K562 (cell line): ENCODE measurements around the gene MARS1. TPM values are rescaled to one million over a fixed set of nuclear protein-coding genes. Genes with fewer than 3 reads are reported as not detected.

Experiments used
- ATAC-seq: fragments of 200-7000 bp; cut with Tn5 transposase; 3 replicates; pipeline ENCODE4 v1.9.1; 2020; ENCODE audit warnings: moderate library complexity
- BruUV-seq: library from RNA; stranded (reverse); fragments of 400-500 nt; replicated peaks from 2 replicates; lab custom pipeline; 2021; lab: Mats Ljungman, UMichigan
- CTCF ChIA-PET: fragments of 300-600 bp; formaldehyde crosslinking; extraction: SDS; loops from one replicate; lab custom pipeline; 2021; ENCODE audit warnings: low intra/inter-chr PET ratio; lab: Yijun Ruan, JAX
- POLR2A ChIA-PET: fragments of 300-600, 350-650 bp; sonication (Branson Sonifier 250); formaldehyde crosslinking; extraction: SDS; loops from one replicate; lab custom pipeline; 2021; ENCODE audit warnings: antibody characterized with exemption, inconsistent platforms; lab: Yijun Ruan, JAX
- DNase-seq, 4 experiments: peaks; one replicate each; pipeline versions ENCODE4 v3.0.0 to v3.0.0-alpha.2; 2011 to 2018; ENCODE audit warnings: low spot score in 3 of 4, mixed read lengths in 3 of 4; ENCODE audit errors: extremely low read depth in 1 of 4
- FAIRE-seq: peaks from 2 replicates; lab custom pipeline; 2011; peaks lifted over from hg19 to GRCh38; lab: Jason Lieb, UNC
- H2AFZ ChIP-seq: 2 replicates; pipeline ENCODE4 v1.6.0; 2011; ENCODE audit warnings: low read depth, low read length, control low read depth, inconsistent platforms
- H3K27ac ChIP-seq: fragments of 200-600 bp; 3 replicates; pipeline ENCODE4 v1.8.0; 2011; ENCODE audit warnings: low read depth, mild to moderate bottlenecking, control low read depth, inconsistent platforms, low read length, moderate library complexity, mixed read lengths; ENCODE audit errors: extremely low read depth
- H3K27me3 ChIP-seq, 2 experiments: fragments of 300-600 bp in 1 of 2; 2 replicates in 1 of 2; 3 replicates in 1 of 2; pipeline versions ENCODE4 v1.6.0 to v1.8.0; 2011; ENCODE audit warnings: inconsistent platforms in 2 of 2, low read length in 2 of 2, mild to moderate bottlenecking in 1 of 2, mixed read lengths in 1 of 2, moderate library complexity in 1 of 2; ENCODE audit not compliant: control insufficient read depth in 2 of 2, insufficient read depth in 2 of 2
- H3K36me3 ChIP-seq: fragments of 300-600 bp; 3 replicates; pipeline ENCODE4 v1.8.0; 2011; ENCODE audit warnings: mild to moderate bottlenecking, low read length, inconsistent platforms; ENCODE audit not compliant: control insufficient read depth, insufficient read depth
- H3K4me1 ChIP-seq, 2 experiments: fragments of 200-600 bp in 1 of 2; replicated peaks in 1 of 2; 2 replicates in 1 of 2; 3 replicates in 1 of 2; pipeline versions ENCODE4 v1.5.1 to v1.8.0; 2011; ENCODE audit warnings: inconsistent platforms in 2 of 2, low read length in 2 of 2, mild to moderate bottlenecking in 1 of 2, mixed read lengths in 1 of 2, moderate library complexity in 1 of 2; ENCODE audit not compliant: control insufficient read depth in 2 of 2, insufficient read depth in 2 of 2
- H3K4me2 ChIP-seq: 2 replicates; pipeline ENCODE4 v1.6.1; 2011; ENCODE audit warnings: low read length, control low read depth, inconsistent platforms, mixed read lengths; ENCODE audit not compliant: insufficient read depth
- H3K4me3 ChIP-seq: fragments of 200-600 bp; sonication (generic), shearing (Covaris generic); 2 replicates; pipeline ENCODE4 v1.5.1; 2016; ENCODE audit warnings: control low read depth, inconsistent platforms
- H3K79me2 ChIP-seq: fragments of 200-600 bp; 3 replicates; pipeline ENCODE4 v1.8.0; 2011; ENCODE audit warnings: low read length, inconsistent platforms; ENCODE audit not compliant: control insufficient read depth, insufficient read depth
- H3K9ac ChIP-seq, 2 experiments: 2 replicates each; pipeline versions ENCODE4 v1.6.0 to v1.6.1; 2011; ENCODE audit warnings: low read depth in 2 of 2, low read length in 2 of 2, control low read depth in 1 of 2, inconsistent platforms in 1 of 2, mild to moderate bottlenecking in 1 of 2, mixed read lengths in 1 of 2; ENCODE audit not compliant: insufficient read depth in 1 of 2
- H3K9me1 ChIP-seq: one replicate; pipeline ENCODE4 v1.6.0; 2011; ENCODE audit warnings: inconsistent platforms, mild to moderate bottlenecking, low read length, moderate library complexity; ENCODE audit not compliant: control insufficient read depth, insufficient read depth
- H3K9me3 ChIP-seq: replicated peaks from 2 replicates; pipeline ENCODE4 v1.5.1; 2011; ENCODE audit warnings: low read depth, low read length, inconsistent platforms; ENCODE audit not compliant: control insufficient read depth, insufficient read depth
- H4K20me1 ChIP-seq: replicated peaks from 2 replicates; pipeline ENCODE4 v1.6.1; 2011; ENCODE audit warnings: low read length, inconsistent platforms, mixed read lengths; ENCODE audit not compliant: control insufficient read depth, insufficient read depth
- DPF2 ChIP-seq: fragments of 450-650 bp; IDR thresholded peaks from 2 replicates; pipeline ENCODE4 v1.6.1; 2016
- NCOA2 ChIP-seq, 2 experiments: fragments of 450-650 bp; IDR thresholded peaks; 2 replicates each; pipeline ENCODE4 v1.6.1; 2018; ENCODE audit warnings: mild to moderate bottlenecking in 2 of 2, moderate library complexity in 1 of 2; ENCODE audit not compliant: partially characterized antibody in 2 of 2
- PHB2 ChIP-seq: fragments of 450-650 bp; IDR thresholded peaks from 2 replicates; pipeline ENCODE4 v1.6.1; 2017; ENCODE audit warnings: low read depth
- RBM22 ChIP-seq: fragments of 200-400 bp; formaldehyde crosslinking; IDR thresholded peaks from 2 replicates; pipeline ENCODE4 v1.6.1; 2018; ENCODE audit warnings: low read length, low read depth; ENCODE audit not compliant: poor library complexity, severe bottlenecking
- SMARCA4 ChIP-seq: fragments of 450-650 bp; IDR thresholded peaks from 2 replicates; pipeline ENCODE4 v1.6.1; 2016
- TARDBP ChIP-seq: fragments of 450-650 bp; IDR thresholded peaks from 2 replicates; pipeline ENCODE4 v1.6.1; 2016
- THRAP3 ChIP-seq: fragments of 450-650 bp; IDR thresholded peaks from 2 replicates; pipeline ENCODE4 v1.6.1; 2016; ENCODE audit warnings: mild to moderate bottlenecking, inconsistent platforms, borderline replicate concordance
- ZBTB33 ChIP-seq: sonication (generic); formaldehyde crosslinking; IDR thresholded peaks from 2 replicates; pipeline ENCODE4 v1.8.1; 2023; ENCODE audit warnings: mild to moderate bottlenecking, missing genetic modification reagents
- WGBS: fragments of 100-300 bp; shearing (Covaris generic); methylation state at CpG from one replicate; pipeline ENCODE4 v1.1.6; 2016; ENCODE audit warnings: low coverage, mixed read lengths; ENCODE audit not compliant: insufficient coverage; ENCODE audit errors: missing lambda C conversion rate; 5-methylcytosine and 5-hydroxymethylcytosine counted together
- in situ Hi-C: fragments of 300-500 bp; cut with MboI; formaldehyde crosslinking; loops from 4 replicates; pipeline ENCODE4 v1.15.0; 2018; ENCODE audit warnings: inconsistent platforms, mixed read lengths
- intact Hi-C: fragments of 100-400 bp; cut with micrococcal nuclease; formaldehyde crosslinking; loops from 2 replicates; pipeline ENCODE4 v1.14.2; 2022
- polyA plus RNA-seq, 8 experiments: library from polyadenylated mRNA; depleted of rRNA in 4 of 8; stranded (reverse) in 5 of 8; unstranded in 3 of 8; fragments of >200 nt; fragmentation: Nextera tagmentation in 2 of 8; fragmentation: Illumina TruSeq in 1 of 8; extraction: Ambion mirVana in 2 of 8; extraction: Trizol in 1 of 8; gene quantifications; 2 replicates each; pipeline versions ENCODE4 v1.2.1 to v1.2.3, GENCODE V29; 2011 to 2014; ENCODE audit warnings: inconsistent platforms in 1 of 8, missing spikeins in 1 of 8
- total RNA-seq, 7 experiments: library from RNA; depleted of rRNA in 6 of 7; stranded (reverse); fragments of >200 nt in 6 of 7; fragmentation: Illumina TruSeq in 2 of 7; extraction: Trizol in 2 of 7; gene quantifications; 2 replicates each; pipeline versions ENCODE4 v1.2.1 to v1.2.3, GENCODE V29; 2011 to 2021; ENCODE audit warnings: low replicate concordance in 1 of 7
- TF ChIP-seq, protein P1 (sequence below): fragments of 250-450 bp; sonication (Bioruptor Pico); IDR thresholded peaks from 2 replicates; pipeline ENCODE4 v1.8.0; 2022; ENCODE audit warnings: inconsistent platforms

Gene MARS1
- total and polyA plus RNA-seq, 9 of the 15 experiments (the other 6 are each of a cell fraction or from before 2014, with no cell fraction given), result 117 to 382 (median 220) TPM

DNA sequence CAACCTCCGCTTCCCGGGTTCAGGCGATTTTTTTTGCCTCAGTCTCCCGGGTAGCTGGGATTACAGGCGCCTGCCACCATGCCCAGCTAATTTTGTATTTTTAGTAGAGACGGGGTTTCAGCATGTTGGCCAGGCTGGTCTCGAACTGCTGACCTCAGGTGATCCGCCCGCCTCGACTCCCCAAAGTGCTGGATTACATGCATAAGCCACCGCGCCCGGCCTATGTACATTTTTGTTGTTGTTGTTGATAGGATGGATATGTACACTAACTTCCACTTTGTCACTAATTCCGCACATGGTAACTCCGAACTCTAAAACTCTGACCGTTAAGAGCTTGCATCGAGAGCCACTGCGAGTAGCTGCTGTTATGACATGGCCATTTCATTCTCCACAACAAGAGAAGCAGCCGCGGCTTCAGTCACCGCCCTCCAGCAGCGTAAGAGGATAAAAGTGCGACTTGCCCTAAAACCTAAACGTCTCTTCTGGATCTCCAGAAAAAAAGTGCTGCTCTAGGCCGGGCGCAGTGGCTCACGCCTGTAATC, 742 bp upstream of the MARS1 start:
- Histone ChIP-seq H3K9ac (peak overlapping the region; percentile 11 to 99; a peak in 3 of 4 replicates), H3K4me1 (peaks cover 7 to 15% of the 10 kb centered on the region in 2 experiments), H3K27ac (peak overlapping the region; percentile 50; the same call in 1 of the 3 replicates), H3K9me1 (peaks cover 3% of the 10 kb centered on the region), H2AFZ (peak overlapping the region; percentile 88), H3K4me3 (0 out of 2 replicates have a peak overlapping the region, but pooled peaks have one; percentile 83), H3K27me3 (no peaks in the 10 kb centered on the region), H3K36me3 (peaks cover 36% of the 10 kb centered on the region), H4K20me1 (no peaks in the 10 kb centered on the region), H3K4me2 (peak overlapping the region; percentile 61), H3K79me2 (peaks cover 35% of the 10 kb centered on the region), H3K9me3 (no peaks in the 10 kb centered on the region)
- TSS peak; percentile 59 for BruUV-seq
- DNase-seq (no peak), ATAC-seq (no peak; the same call in 2 of the 3 replicates), FAIRE-seq (no peak)
- in situ Hi-C loops, result no loop called here
- TF ChIP-seq DPF2 (0 out of 2 replicates have a peak, but pooled peaks have one; percentile 17), SMARCA4 (0 out of 2 replicates have a peak, but pooled peaks have one; percentile 32), ZBTB33 (peak; percentile 83; the same call in 1 of the 2 replicates), THRAP3 (0 out of 2 replicates have a peak, but pooled peaks have one; percentile 81), PHB2 (no peak), TARDBP (0 out of 2 replicates have a peak, but pooled peaks have one; percentile 33), NCOA2 (IDR thresholded peaks at IDR 0.05; ENCODE audit: partially characterized antibody in 2 of 2) (no peak), RBM22 (no peak)
- TF ChIP-seq, protein P1, sequence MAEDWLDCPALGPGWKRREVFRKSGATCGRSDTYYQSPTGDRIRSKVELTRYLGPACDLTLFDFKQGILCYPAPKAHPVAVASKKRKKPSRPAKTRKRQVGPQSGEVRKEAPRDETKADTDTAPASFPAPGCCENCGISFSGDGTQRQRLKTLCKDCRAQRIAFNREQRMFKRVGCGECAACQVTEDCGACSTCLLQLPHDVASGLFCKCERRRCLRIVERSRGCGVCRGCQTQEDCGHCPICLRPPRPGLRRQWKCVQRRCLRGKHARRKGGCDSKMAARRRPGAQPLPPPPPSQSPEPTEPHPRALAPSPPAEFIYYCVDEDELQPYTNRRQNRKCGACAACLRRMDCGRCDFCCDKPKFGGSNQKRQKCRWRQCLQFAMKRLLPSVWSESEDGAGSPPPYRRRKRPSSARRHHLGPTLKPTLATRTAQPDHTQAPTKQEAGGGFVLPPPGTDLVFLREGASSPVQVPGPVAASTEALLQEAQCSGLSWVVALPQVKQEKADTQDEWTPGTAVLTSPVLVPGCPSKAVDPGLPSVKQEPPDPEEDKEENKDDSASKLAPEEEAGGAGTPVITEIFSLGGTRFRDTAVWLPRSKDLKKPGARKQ (CRISPR knock-in tag), result peak; percentile 88; the same call in 1 of the 2 replicates
- POLR2A ChIA-PET, result interaction anchor here (0.9 to 2.1 kb wide), 3 partner anchors 12 to 31 kb away, joined by 3 to 7 read pairs (median 3); no protein-coding TSS in a partner anchor
- CTCF ChIA-PET, result no interaction called here
- intact Hi-C loops, result loop anchor here (2.0 to 5.0 kb wide), 2 partner anchors 28 to 35 kb away; partner anchors contain the start of genes DDIT3, GLI1 and MBD6
- 76% methylated on average over 27 of the region's 27 CpGs for WGBS
